Hypothalamus (tissue), 51 donors: Measurements from ENCODE around the gene UHMK1.
A peak's percentile ranks its signal among the peaks of the same experiment; 100 is the strongest.

Experiments
- DNase-seq, 51 donors: peaks; one replicate each; lab custom pipeline; 2025; lab: John Stamatoyannopoulos, UW

The UHMK1 gene

GRCh38 chr1:162527314-162527713 is 29.7 kb downstream of the UHMK1 start:
- DNase-seq, result no peak

- no peak for DNase-seq
Measured at GRCh38 chr1:162530307-162530987, 32.8 kb downstream of the UHMK1 start.

- no peak for DNase-seq
Measured at GRCh38 chr1:162530988-162531319, 33.3 kb downstream of the UHMK1 start.

- no peak for DNase-seq
Measured at GRCh38 chr1:162535501-162535900, 37.9 kb downstream of the UHMK1 start.

GRCh38 chr1:162536511-162536910 is 38.9 kb downstream of the UHMK1 start:
- no peak for DNase-seq

GRCh38 chr1:162537216-162537615 is 39.6 kb downstream of the UHMK1 start:
- no peak for DNase-seq

- no peak for DNase-seq
Measured at GRCh38 chr1:162538815-162539431, 41.3 kb downstream of the UHMK1 start.

- peak in 3 of 51 donors; percentile 2 to 12 (median 2) for DNase-seq
Measured at GRCh38 chr1:162541619-162542141, 44.1 kb downstream of the UHMK1 start.

- no peak for DNase-seq
Measured at GRCh38 chr1:162543228-162543627, 45.6 kb downstream of the UHMK1 start.

- DNase-seq, result no peak
Measured at GRCh38 chr1:162548170-162548569, 50.6 kb downstream of the UHMK1 start.

- DNase-seq, result no peak
Measured at GRCh38 chr1:162549001-162549400, 51.4 kb downstream of the UHMK1 start.

- DNase-seq, result no peak
Measured at GRCh38 chr1:162550925-162551324, 53.3 kb downstream of the UHMK1 start.

- DNase-seq, result no peak
Measured at GRCh38 chr1:162551969-162552683, 54.5 kb downstream of the UHMK1 start.

- DNase-seq, result no peak
Measured at GRCh38 chr1:162552684-162553252, 55.1 kb downstream of the UHMK1 start.

- no peak for DNase-seq
Measured at GRCh38 chr1:162554258-162554657, 56.6 kb downstream of the UHMK1 start.

- DNase-seq, result no peak
Measured at GRCh38 chr1:162557536-162557935, 59.9 kb downstream of the UHMK1 start.

- peak in 1 of 51 donors; percentile 26 for DNase-seq
Measured at GRCh38 chr1:162560303-162561036, 62.9 kb downstream of the UHMK1 start.

GRCh38 chr1:162561037-162561615 is 63.5 kb downstream of the UHMK1 start:
- DNase-seq, result peak; percentile 52 to 99 (median 95)

- peak in 21 of 51 donors; percentile 18 to 64 (median 38) for DNase-seq
Measured at GRCh38 chr1:162561616-162562469, 64.2 kb downstream of the UHMK1 start, which contains the start of gene UAP1. Gene UAP1 (plus strand): TSS chr1:162561722. CDS start chr1:162566069, 4,347 bp downstream.
